ENCODE data around the gene ALOX15. TPM values are rescaled to one million over a fixed set of nuclear protein-coding genes. Genes with fewer than 3 reads are reported as not detected.

ALOX15 gene
- total and polyA plus RNA-seq, 10 of the 15 experiments (the other 5 are each of a cell fraction or from before 2014, with no cell fraction given): 0.05 to 1.0 (median 0.24) TPM

DNA sequence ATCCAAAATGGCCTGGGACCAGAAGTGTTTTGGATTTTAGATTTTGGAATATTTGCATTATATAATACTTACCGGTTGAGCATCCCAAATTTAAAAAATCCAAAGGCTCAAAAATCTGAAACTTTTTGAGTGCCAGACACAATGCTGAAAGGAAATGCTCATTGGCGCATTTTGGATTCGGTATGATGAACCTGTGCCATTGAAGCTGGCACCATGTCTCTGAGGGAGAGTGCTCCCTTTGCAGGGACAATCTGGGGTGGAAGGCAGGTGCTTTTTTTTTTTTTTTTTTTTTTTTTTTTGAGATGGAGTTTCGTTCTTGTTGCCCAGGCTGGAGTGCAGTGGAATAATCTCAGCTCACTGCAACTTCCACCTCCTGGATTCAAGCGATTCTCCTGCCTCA lies 39.4 kb downstream of the ALOX15 start:
- intact Hi-C loops (cut with micrococcal nuclease; ENCODE audit: unreplicated experiment): no loop called here
- FAIRE-seq (no peak), DNase-seq (ENCODE audit: low read depth, low spot score) (no peak), ATAC-seq (no peak)
- Histone ChIP-seq H3K4me3 (no peak overlapping the region), H3K9me3 (replicated peaks; ENCODE audit: control insufficient read depth, insufficient read depth, low read length) (no peaks in the 10 kb centered on the region), H3K27ac (ENCODE audit: control insufficient read depth, insufficient read depth) (no peak overlapping the region), H3K4me1 (ENCODE audit: control insufficient read depth, insufficient read depth, low read length) (no peaks in the 10 kb centered on the region), H3K9ac (ENCODE audit: control insufficient read depth, insufficient read depth, low read length) (no peak overlapping the region), H2AFZ (ENCODE audit: control insufficient read depth, low read depth, low read length) (no peak overlapping the region), H3K4me2 (ENCODE audit: control insufficient read depth, insufficient read depth) (no peak overlapping the region), H3K36me3 (ENCODE audit: control insufficient read depth in 2 of 2, insufficient read depth in 2 of 2, low read length in 1 of 2) (no peaks in the 10 kb centered on the region), H3K27me3 (replicated peaks in 1 of 2; ENCODE audit: control insufficient read depth in 2 of 2, insufficient read depth in 2 of 2, low read length in 1 of 2) (no peaks in the 10 kb centered on the region; a peak in 2 of 4 replicates), H4K20me1 (ENCODE audit: control insufficient read depth, insufficient read depth) (no peaks in the 10 kb centered on the region), H3K79me2 (ENCODE audit: control insufficient read depth, insufficient read depth, low read length) (no peaks in the 10 kb centered on the region)
- BruUV-seq (replicated peaks): no TSS peak
- no peak for TF ChIP-seq SMAD5 (IDR thresholded peaks at IDR 0.05; ENCODE audit: low read depth)
- TF ChIP-seq IRF4 (IDR thresholded peaks at IDR 0.05; ENCODE audit: low read depth, low read length): no peak
- in situ Hi-C loops (cut with MboI): no loop called here
- 55% methylated on average over 4 of the region's 5 CpGs for WGBS (ENCODE audit: insufficient coverage, insufficient replicate concordance, low lambda C conversion rate, missing lambda C conversion rate)
- ChIA-PET RAD21 (ENCODE audit: unreplicated experiment) (no interaction called here), CTCF (interaction anchor here (1.0 to 1.7 kb wide), 2 partner anchors 35 to 37 kb away, joined by 3 to 4 read pairs; no protein-coding TSS in a partner anchor), SMC1A (ENCODE audit: uncharacterized antibody, unreplicated experiment) (no interaction called here), POLR2A (interaction anchor here (0.6 to 1.2 kb wide), 2 partner anchors 177 to 184 kb away, joined by 3 to 5 read pairs; no protein-coding TSS in a partner anchor)

DNA sequence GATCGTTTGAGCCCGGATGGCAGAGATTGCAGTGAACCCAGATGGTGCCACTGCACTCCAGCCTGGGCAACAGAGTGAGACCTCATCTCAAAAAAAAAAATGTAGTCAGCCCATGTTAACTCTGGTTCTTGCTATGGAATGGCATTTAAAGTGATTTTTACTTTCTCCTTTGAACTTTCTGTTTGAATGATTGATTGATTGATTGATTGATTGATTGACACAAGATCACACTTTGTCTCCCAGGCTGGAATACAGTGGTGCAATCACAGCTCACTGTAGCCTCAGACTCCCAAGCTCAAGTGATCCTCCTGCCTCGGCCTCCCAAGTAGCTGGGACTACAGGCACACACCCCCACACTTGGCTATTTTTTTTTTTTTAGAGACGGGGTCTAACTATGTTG lies 40.2 kb downstream of the ALOX15 start:
- ChIA-PET CTCF (no interaction called here), SMC1A (ENCODE audit: uncharacterized antibody, unreplicated experiment) (no interaction called here), RAD21 (ENCODE audit: unreplicated experiment) (no interaction called here), POLR2A (no interaction called here)
- no peak for TF ChIP-seq ZNF217 (IDR thresholded peaks at IDR 0.05)
- no peak for TF ChIP-seq EED (IDR thresholded peaks at IDR 0.05; ENCODE audit: low read depth)
- no peak for TF ChIP-seq SMAD1 (IDR thresholded peaks at IDR 0.05; ENCODE audit: low read depth, partially characterized antibody)
- no peak for TF ChIP-seq RAD51 (IDR thresholded peaks at IDR 0.05)
- Histone ChIP-seq H2AFZ (ENCODE audit: control insufficient read depth, low read depth, low read length) (no peak overlapping the region), H3K4me1 (ENCODE audit: control insufficient read depth, insufficient read depth, low read length) (no peaks in the 10 kb centered on the region), H3K9ac (ENCODE audit: control insufficient read depth, insufficient read depth, low read length) (no peak overlapping the region), H3K36me3 (ENCODE audit: control insufficient read depth in 2 of 2, insufficient read depth in 2 of 2, low read length in 1 of 2) (no peaks in the 10 kb centered on the region), H3K4me3 (no peak overlapping the region), H3K79me2 (ENCODE audit: control insufficient read depth, insufficient read depth, low read length) (no peaks in the 10 kb centered on the region), H3K4me2 (ENCODE audit: control insufficient read depth, insufficient read depth) (no peak overlapping the region), H3K9me3 (replicated peaks; ENCODE audit: control insufficient read depth, insufficient read depth, low read length) (no peaks in the 10 kb centered on the region), H4K20me1 (ENCODE audit: control insufficient read depth, insufficient read depth) (no peaks in the 10 kb centered on the region), H3K27ac (ENCODE audit: control insufficient read depth, insufficient read depth) (no peak overlapping the region), H3K27me3 (replicated peaks in 1 of 2; ENCODE audit: control insufficient read depth in 2 of 2, insufficient read depth in 2 of 2, low read length in 1 of 2) (no peaks in the 10 kb centered on the region; a peak in 2 of 4 replicates)
- no peak for FAIRE-seq
- DNase-seq (ENCODE audit: low read depth, low spot score): no peak
- intact Hi-C loops (cut with micrococcal nuclease; ENCODE audit: unreplicated experiment): no loop called here
- ATAC-seq: no peak
- in situ Hi-C loops (cut with MboI): no loop called here
- 39% methylated on average over 4 of the region's 4 CpGs for WGBS (ENCODE audit: insufficient coverage, insufficient replicate concordance, low lambda C conversion rate, missing lambda C conversion rate)
- no TSS peak for BruUV-seq (replicated peaks)
